ENCODE data around the gene DNAH14.

Gene DNAH14

DNA sequence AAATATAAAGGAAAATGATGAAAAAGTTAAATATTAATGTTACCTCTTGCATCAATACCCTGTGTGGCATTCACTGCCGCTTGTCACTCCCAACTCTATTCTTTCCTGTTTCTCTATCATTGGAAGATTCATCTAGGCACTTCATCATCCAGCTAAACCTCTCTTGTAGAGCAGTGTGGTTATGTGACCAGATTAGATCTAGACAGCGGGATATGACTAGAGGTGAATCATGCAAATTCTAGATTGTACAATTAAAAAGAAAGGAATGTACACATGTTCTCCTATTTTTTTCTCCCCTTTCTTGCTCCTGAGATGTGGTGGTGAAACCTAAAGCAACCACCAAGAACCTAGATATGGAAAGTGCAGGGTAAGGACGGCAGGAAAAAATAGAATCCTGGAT lies 324.3 kb downstream of the DNAH14 start:
- TF ChIP-seq, protein P1, sequence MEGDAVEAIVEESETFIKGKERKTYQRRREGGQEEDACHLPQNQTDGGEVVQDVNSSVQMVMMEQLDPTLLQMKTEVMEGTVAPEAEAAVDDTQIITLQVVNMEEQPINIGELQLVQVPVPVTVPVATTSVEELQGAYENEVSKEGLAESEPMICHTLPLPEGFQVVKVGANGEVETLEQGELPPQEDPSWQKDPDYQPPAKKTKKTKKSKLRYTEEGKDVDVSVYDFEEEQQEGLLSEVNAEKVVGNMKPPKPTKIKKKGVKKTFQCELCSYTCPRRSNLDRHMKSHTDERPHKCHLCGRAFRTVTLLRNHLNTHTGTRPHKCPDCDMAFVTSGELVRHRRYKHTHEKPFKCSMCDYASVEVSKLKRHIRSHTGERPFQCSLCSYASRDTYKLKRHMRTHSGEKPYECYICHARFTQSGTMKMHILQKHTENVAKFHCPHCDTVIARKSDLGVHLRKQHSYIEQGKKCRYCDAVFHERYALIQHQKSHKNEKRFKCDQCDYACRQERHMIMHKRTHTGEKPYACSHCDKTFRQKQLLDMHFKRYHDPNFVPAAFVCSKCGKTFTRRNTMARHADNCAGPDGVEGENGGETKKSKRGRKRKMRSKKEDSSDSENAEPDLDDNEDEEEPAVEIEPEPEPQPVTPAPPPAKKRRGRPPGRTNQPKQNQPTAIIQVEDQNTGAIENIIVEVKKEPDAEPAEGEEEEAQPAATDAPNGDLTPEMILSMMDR (IDR thresholded peaks at IDR 0.05; ENCODE audit: extremely low read depth, missing control alignments): no peak
- DNase-seq (ENCODE audit: low spot score): no peak

DNA sequence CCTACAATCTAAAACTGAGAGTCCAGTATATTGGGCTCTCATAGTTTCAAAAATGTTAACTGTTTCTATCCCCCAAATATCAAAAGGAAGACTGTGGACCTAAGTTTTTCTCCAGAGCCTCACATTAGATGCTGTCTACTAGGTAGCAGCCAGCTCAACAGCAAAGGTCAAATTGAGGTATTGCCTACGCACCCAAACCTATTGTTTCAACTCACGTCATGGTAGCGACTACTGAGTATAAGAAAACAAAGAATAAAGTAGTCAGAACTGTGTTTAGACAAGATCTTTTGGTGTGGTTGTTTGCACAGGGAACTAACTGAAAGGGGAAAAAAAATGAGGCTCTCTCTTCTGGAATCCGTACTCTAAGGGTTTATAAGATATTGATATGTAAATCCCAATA lies 325.2 kb downstream of the DNAH14 start:
- no peak for DNase-seq (ENCODE audit: low spot score)
- TF ChIP-seq, protein P1 (IDR thresholded peaks at IDR 0.05; ENCODE audit: extremely low read depth, missing control alignments): no peak

DNA sequence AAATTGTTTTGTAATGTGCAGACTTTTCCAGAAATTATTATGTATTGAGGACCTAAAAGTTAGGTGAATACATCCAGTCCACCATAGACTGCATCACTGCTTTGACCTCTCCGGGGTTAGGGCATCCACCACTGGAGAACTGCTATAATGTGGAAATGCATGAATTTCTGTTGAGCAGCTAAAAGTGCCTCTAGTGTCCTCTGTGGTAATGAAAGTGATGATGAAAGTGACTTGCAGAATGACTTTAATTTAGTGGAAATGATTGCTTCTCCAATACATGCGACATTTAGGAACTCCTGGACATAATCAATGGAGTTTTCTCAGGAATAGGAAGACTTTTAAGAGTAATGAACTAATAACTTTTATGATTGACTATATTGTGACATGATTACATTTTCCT lies 327.6 kb downstream of the DNAH14 start:
- TF ChIP-seq, protein P1 (IDR thresholded peaks at IDR 0.05; ENCODE audit: extremely low read depth, missing control alignments): no peak
- DNase-seq (ENCODE audit: low spot score): no peak

DNA sequence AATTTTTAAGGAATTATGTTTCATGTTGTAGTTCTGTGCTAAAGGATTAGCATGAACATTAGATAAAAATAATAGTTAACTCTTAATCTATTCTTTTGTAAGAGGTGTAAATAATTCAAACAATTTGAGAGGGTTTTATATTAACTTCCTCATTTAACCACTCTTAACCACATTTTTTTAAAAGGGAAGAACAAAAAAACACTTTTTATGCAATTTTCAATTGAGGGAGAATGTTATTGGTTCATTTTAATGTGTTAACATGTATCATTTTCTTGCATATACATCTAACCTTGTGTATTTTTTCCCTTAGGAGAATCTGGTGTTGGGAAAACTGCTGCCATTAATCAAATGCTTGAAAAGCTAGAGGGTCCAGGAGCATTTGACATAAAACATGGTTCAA lies 329.3 kb downstream of the DNAH14 start:
- DNase-seq (ENCODE audit: low spot score): no peak
- TF ChIP-seq, protein P1 (IDR thresholded peaks at IDR 0.05; ENCODE audit: extremely low read depth, missing control alignments): no peak

DNA sequence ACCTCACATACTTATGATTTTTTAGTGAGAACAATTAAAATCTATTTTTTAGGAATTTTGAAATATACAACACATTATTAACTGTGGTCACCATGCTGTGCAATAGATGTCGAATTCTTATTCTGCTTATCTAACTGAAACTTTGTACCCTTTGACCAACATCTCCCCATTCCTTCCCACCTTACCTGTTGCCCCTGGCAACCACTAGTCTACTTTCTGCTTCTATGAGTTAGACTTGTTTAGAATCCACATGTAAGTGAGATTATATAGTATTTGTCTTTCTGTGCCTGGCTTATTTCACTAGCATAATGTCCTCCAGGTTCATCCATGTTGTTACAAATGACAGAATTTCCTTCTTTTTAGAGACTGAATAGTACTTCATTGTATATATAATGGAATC lies 330.1 kb downstream of the DNAH14 start:
- DNase-seq (ENCODE audit: low spot score): no peak
- TF ChIP-seq, protein P1 (IDR thresholded peaks at IDR 0.05; ENCODE audit: extremely low read depth, missing control alignments): no peak

DNA sequence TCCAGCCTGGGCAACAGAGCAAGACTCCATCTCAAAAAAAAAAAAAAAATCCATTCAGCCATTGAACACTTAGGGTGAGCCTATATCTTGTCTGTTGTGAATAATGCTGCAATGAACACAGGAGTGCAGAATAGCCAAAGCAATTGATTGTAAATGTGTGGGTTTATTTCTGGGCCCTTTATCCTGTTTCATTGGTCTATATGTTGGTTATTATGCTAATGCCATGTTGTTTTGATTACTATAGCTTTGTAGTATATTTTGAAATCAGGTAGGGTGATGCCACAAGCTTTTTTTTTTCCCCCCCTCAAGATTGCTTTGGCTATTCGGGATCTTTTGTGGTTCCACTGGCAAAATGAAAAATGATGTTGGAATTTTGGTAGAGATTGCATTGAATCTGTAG lies 330.8 kb downstream of the DNAH14 start:
- no peak for DNase-seq (ENCODE audit: low spot score)
- TF ChIP-seq, protein P1 (IDR thresholded peaks at IDR 0.05; ENCODE audit: extremely low read depth, missing control alignments): no peak

DNA sequence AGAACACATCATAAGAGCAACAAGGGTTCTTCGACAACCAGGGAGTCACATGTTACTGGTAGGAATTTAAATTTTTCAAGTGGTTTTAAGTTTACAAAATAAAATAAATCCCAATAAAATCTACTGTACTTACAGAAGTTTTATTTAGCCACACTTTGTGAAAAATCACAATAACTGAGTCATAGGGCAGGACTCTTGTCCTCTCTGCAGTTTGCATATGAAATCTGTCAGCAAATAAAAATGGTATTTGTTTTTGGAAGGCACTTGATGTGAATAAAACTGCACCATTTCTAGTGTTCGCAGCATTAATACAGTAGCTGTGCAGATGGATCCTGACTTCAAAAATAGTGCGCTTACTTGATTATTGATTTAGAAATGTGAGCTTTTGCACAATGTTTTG lies 348.0 kb downstream of the DNAH14 start:
- TF ChIP-seq, protein P1 (IDR thresholded peaks at IDR 0.05; ENCODE audit: extremely low read depth, missing control alignments): no peak

More for the DNA sequence above, 348.0 kb downstream of the DNAH14 start:
- no peak for DNase-seq (ENCODE audit: low spot score)

All from GM20000 (cell line).